GM18873 (cell line): ENCODE measurements around the gene CKAP2L.
A peak's percentile ranks its signal among the peaks of the same experiment; 100 is the strongest.
"Not testable (repeated sequence)": the region's sequence is repeated elsewhere in the genome, so short reads cannot be mapped to it uniquely, and the experiment has no call there.

Experiments used
- ATAC-seq: cut with Tn5 transposase; IDR thresholded peaks from one replicate; pipeline ENCODE4 v1.9.1; 2021; ENCODE audit warnings: mild to moderate bottlenecking, moderate library complexity, moderate number of reproducible peaks; ENCODE audit not compliant: unreplicated experiment, low FRiP score

CKAP2L gene

GRCh38 chr2:112713585-112713925 lies 50.9 kb downstream of the CKAP2L start:
- no peak for ATAC-seq

- ATAC-seq, result no peak
These were observed 51.4 kb downstream of the CKAP2L start for GRCh38 chr2:112712903-112713584.

GRCh38 chr2:112712465-112712864 lies 51.9 kb downstream of the CKAP2L start:
- no peak for ATAC-seq

- ATAC-seq, result no peak
These were observed 53.3 kb downstream of the CKAP2L start for GRCh38 chr2:112710956-112711750.

GRCh38 chr2:112709703-112710102 lies 54.7 kb downstream of the CKAP2L start:
- ATAC-seq, result no peak

- no peak for ATAC-seq
These were observed 55.4 kb downstream of the CKAP2L start for GRCh38 chr2:112708968-112709367.

GRCh38 chr2:112706947-112707346 lies 57.5 kb downstream of the CKAP2L start:
- not testable (repeated sequence) for ATAC-seq

- no peak for ATAC-seq
These were observed 58.2 kb downstream of the CKAP2L start for GRCh38 chr2:112706170-112706664.

- ATAC-seq, result no peak
These were observed 58.8 kb downstream of the CKAP2L start for GRCh38 chr2:112705575-112705974.

- ATAC-seq, result no peak
These were observed 60.7 kb downstream of the CKAP2L start for GRCh38 chr2:112703684-112704083.

GRCh38 chr2:112701052-112701451 lies 63.4 kb downstream of the CKAP2L start:
- ATAC-seq, result no peak

GRCh38 chr2:112699984-112700667 lies 64.3 kb downstream of the CKAP2L start:
- no peak for ATAC-seq

GRCh38 chr2:112698834-112699515 lies 65.4 kb downstream of the CKAP2L start:
- no peak for ATAC-seq

- ATAC-seq, result no peak
These were observed 70.2 kb downstream of the CKAP2L start for GRCh38 chr2:112694182-112694581.

- ATAC-seq, result no peak
These were observed 70.8 kb downstream of the CKAP2L start for GRCh38 chr2:112693596-112693995.

GRCh38 chr2:112692918-112693317 lies 71.5 kb downstream of the CKAP2L start:
- no peak for ATAC-seq

GRCh38 chr2:112692495-112692911 lies 71.9 kb downstream of the CKAP2L start:
- peak; percentile 68 for ATAC-seq

GRCh38 chr2:112691881-112692281 lies 72.5 kb downstream of the CKAP2L start:
- no peak for ATAC-seq

GRCh38 chr2:112690853-112691401 lies 73.5 kb downstream of the CKAP2L start:
- no peak for ATAC-seq

- ATAC-seq, result no peak
These were observed 76.1 kb downstream of the CKAP2L start for GRCh38 chr2:112688086-112688880.
